HTR-8/SVneo (cell line): ENCODE results near the gene TMPRSS5.
A peak's percentile ranks its signal among the peaks of the same experiment; 100 is the strongest.
"Not testable (repeated sequence)": the region's sequence is repeated elsewhere in the genome, so short reads cannot be mapped to it uniquely, and the experiment has no call there.

Experiments used
- DNase-seq: peaks from one replicate; pipeline ENCODE4 v3.0.0; 2011; ENCODE audit warnings: low spot score, mixed read lengths; ENCODE audit not compliant: insufficient read length
- FAIRE-seq: peaks from 2 replicates; lab custom pipeline; 2011; peaks lifted over from hg19 to GRCh38; lab: Jason Lieb, UNC

The TMPRSS5 gene

GRCh38 chr11:113705871-113706655 is at the start of gene TMPRSS5:
TSS of gene TMPRSS5 (minus strand) at chr11:113706308. CDS start at chr11:113706224, 84 bp downstream.
- DNase-seq = no peak
- FAIRE-seq = no peak

DNA sequence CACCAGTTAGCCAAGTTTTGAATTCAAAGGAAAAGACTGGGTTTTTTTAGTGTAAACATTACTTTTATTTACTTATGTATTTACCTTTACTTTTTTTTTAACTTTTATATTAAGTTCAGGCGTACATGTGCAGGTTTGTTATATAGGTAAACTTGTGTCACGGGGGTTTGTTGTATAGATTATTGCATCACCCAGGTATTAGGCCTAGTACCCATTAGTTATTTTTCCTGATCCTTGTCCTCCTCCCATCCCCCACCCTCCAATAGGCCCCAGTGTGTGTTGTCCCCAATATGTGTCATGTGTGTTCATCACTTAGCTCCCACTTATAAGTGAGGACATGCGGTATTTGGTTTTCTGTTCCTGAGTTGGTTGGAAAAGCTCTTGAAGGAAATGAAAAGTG is 46.8 kb upstream of the TMPRSS5 start:
- FAIRE-seq (no peak), DNase-seq (no peak)

DNA sequence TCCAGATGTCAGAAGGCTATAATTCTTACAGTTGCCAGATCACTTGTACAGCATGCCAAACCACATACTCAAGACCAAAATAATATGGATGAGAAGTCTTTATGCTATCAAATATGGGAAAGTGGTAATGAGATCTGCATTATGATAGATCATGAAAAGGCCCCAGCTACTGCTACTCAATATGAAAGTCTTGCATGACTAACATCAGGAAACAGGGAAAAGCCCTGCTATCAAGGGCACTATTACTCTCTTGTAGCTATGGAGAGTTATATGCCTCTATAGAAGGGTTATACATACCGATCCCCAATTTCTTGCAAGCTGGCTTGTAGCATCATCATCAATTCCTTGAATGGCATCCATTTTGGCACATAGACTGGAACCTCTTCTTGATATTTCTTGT is 30.2 kb upstream of the TMPRSS5 start:
- no peak for FAIRE-seq

GRCh38 chr11:113732092-113732491 is 26.0 kb upstream of the TMPRSS5 start:
- DNase-seq = no peak
- no peak for FAIRE-seq

More for the DNA sequence above, 30.2 kb upstream of the TMPRSS5 start:
- DNase-seq = no peak

GRCh38 chr11:113730887-113731726 is 25.0 kb upstream of the TMPRSS5 start:
- peak; percentile 60 for DNase-seq
- peak; percentile 88 for FAIRE-seq

DNA sequence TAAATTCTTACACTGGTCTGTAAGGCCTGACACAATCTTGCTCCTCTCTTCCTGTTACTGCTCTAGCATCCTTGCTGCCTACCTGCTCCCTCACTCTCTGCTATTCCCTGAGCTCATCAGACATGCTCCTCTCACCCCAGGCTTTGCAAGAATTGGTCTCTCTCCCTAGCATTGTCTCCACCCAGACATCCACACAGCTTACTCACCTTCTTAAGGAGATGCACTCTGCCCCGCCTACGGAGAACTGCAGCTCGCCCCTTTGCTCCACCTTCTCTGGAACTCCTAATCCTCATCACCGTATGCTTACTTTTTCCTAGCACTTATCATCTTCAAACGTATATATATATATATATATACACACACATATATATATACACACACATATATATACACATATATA is 23.3 kb upstream of the TMPRSS5 start:
- DNase-seq (no peak), FAIRE-seq (no peak)

DNA sequence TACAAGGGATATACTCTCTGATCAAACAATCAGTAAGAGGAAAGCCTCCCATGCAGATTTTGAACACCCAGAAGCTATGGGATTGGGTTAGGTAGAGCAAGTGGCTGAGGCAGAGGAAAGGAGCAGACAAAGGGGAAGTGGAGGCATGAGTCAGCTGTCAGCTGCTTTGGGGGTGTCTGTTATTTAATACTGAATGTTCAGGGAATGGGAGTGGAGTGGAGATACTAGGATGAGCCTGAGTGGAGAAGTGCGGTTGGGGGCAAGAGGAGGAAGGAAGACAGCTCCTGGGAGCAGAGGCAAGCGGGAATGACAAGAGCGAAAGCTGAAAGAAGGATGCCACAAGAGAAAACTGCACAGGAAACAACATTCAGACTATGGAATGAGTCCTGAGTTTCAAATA is 22.7 kb upstream of the TMPRSS5 start:
- FAIRE-seq = no peak

GRCh38 chr11:113725913-113726312 is 19.8 kb upstream of the TMPRSS5 start:
- FAIRE-seq = no peak

More for the DNA sequence above, 22.7 kb upstream of the TMPRSS5 start:
- no peak for DNase-seq

DNA sequence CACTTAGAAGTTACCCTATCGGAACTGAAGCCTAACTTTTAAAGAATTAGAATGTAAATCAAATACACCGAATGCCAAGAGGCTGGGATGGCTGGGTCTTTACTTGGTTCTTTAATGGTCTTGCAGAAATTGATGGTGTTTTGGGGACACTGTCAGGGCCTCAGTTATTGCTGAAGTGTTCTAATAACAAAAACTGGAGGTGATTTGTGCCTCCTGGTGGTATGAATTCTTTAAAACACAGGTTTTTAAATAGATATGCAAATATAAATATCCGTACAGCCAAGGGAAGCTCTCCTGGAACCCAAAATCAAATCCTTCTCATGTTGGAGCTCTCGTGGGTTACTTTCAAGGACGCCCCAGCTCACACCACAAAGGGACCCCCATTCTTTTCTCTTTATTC is 19.3 kb upstream of the TMPRSS5 start:
- FAIRE-seq (no peak), DNase-seq (no peak)

More at GRCh38 chr11:113725913-113726312, 19.8 kb upstream of the TMPRSS5 start:
- DNase-seq = no peak

- DNase-seq (no peak), FAIRE-seq (no peak)
These were observed 18.7 kb upstream of the TMPRSS5 start for GRCh38 chr11:113724778-113725177.

DNA sequence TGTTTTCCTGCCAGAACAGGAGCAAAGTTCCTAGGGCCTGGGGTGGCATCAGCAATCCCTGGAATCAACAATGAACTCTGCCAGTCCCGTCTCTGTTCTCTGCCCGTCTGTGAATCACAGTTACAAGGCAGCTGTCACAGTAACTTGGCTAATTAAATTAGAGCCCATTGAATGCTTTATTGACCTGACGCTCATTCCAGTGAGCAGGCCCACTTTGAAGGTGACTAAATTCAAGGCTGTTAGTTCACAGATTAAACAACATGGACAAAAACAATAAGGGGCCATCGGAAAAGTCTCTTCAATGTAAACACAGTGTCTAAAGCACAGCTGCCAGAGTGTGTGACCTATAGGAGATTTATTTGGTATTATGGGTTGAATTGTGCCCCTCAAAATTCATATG is 17.7 kb upstream of the TMPRSS5 start:
- no peak for FAIRE-seq

DNA sequence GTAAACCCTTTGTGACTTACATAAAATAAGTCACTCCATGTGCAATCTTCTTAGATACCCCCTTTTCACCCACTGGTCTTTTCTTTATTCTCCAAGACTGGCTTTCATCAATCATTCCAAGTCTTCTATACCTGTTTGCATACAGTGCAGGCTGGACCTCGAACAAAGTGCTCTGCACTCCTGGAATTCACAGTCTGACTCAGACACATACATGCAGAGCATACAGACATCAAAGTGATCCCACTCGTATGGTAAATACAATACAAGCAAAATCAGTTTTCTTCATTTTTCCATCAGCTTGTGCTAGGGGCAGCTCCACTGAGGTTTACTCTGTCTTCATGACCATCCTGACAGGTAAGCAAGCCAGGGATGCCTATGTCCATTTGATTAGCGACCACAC is 16.8 kb upstream of the TMPRSS5 start:
- FAIRE-seq = no peak
- DNase-seq = no peak

More for the DNA sequence above, 17.7 kb upstream of the TMPRSS5 start:
- DNase-seq = no peak

DNA sequence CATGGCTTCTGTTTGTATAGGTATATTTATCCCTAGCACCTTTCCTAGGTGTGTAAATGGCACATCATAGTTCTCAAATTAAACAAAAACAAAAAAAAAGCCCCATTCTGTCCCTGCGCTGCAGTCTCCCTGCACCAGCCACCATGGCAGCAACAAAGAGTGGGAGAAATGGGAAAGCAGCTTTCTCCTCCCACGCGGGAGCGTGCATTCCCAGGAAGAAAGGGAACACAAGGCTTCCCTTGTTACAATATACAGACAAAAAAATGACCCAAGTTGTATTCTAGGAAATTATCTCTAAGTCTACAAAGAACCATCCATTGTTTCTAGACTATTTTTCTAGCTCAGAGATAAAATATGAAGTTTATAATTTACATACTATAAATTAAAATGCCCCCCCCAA is 16.1 kb upstream of the TMPRSS5 start:
- DNase-seq = no peak
- FAIRE-seq = no peak

DNA sequence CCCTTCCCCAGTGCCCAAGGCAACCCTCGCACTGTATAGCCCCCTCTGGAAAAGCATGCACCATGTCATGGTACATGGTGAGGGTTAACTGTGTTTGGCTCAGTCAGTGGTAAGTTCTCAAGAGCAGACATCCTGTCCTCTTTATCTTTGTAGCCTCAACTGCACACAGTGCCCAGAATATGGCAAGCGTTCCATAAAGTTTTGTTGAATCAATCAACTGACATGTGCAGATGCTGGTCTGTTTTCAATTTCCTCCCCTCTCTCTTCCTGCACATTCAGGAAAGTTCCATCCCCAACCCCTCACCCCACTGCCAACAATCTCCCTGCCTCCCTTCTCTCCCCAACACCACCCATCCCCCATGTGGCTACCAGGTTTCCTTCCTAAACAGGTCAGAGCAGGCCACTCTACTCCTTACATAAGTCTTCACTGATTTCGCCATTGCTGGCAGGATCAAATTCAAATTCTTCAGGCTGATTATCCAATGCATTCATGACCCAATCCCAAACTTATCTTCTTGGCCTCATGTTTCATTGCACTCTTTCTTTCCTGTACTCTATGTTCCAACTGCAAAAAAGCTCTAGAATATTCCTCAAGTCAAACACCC is 15.5 kb upstream of the TMPRSS5 start:
- FAIRE-seq (no peak), DNase-seq (no peak)

GRCh38 chr11:113720478-113720877 is 14.4 kb upstream of the TMPRSS5 start:
- FAIRE-seq, DNase-seq: not testable (repeated sequence)

DNA sequence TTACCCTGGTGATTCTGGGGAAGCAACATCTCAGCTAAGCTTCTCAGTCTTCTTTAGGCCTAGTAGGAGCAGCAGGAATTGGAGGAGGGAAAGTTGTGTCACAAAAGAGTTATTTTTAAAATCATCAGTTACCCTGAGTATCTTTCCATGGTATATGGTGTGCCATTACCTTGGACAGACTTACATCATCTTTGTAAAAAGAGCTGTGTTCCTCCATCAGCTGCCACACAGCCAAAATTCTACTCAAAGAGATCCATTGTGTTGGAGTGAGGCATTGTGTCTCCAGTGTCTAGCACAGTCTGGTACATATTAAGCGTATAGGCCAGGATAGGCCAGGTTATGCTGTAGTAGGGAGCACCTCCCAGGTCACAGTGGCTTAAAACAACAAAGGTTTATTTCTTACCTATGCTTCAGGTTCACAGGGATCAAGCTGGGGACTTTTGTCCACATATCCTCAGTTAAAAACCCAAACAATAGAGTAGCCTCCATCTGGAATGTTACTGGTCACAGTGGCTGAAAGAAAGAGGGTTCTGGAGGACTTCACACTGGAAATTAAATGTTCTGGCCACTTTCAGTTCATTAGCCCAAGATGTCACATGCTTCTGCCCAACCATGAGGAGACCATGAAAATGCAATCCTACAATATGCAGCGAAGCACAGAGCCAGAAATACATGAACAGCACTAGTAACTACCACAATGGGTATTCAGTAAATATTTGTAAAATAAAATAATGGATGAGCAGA is 9.9 kb upstream of the TMPRSS5 start:
- no peak for FAIRE-seq
- no peak for DNase-seq

GRCh38 chr11:113715273-113715672 is 9.2 kb upstream of the TMPRSS5 start:
- FAIRE-seq = no peak
- DNase-seq = no peak

DNA sequence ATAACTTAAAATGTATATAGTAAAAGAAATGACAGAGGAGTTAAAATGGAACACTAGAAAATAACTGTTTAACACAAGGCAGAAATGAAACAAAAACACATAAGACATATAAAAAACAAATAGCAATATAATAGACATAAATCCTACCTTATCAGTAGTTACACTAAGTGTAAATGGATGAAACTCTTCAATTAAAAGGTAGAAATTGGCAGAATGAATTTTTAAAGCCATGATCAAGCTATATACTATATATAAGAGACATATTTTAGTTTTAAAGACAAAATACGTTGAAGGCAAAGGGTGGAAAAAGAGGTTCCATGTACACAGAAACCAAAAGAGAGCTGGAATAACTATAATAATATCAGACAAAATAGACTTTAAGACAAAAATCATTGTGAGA is 4.9 kb upstream of the TMPRSS5 start:
- FAIRE-seq (no peak), DNase-seq (no peak)

DNA sequence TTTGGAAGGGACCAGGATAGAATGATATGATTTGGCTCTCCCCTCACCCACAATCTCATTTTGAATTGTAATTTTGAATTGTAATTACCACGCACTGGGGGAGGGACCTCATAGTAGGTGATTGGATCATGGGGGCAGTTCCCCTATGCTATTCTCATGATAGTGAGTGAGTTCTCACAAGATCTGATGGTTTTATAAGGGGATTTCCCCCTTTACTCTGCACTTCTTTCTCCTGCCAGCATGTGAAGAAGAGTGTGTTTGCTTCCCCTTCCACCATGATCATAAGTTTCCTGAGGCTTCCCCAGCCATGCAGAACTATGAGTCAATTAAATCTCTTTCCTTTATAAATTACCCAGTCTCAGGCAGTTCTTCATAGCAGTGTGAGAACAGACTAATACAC is 2.6 kb downstream of the TMPRSS5 start:
- not testable (repeated sequence) for FAIRE-seq, DNase-seq

DNA sequence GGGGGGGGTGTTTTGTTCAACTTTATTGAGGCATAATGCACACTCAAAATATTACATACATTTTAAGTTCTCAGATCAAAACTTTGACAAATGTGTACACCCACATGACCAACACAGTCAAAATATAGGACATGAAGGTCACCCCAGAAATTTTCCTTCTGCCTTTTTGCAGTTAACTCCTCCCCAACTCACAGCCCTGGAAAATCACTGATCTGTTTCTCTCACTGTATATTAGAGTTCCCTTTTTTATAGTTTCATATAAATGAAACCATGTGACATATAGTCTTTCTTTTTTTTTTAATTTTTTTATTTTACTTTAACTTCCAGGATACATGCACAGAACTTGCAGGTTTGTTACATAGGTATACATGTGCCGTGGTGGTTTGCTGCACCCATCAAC is 4.6 kb downstream of the TMPRSS5 start:
- no peak for FAIRE-seq
- no peak for DNase-seq
